GM12878 (cell line): ENCODE measurements around the gene NDST4. TPM values are rescaled to one million over a fixed set of nuclear protein-coding genes. Genes with fewer than 3 reads are reported as not detected.

ENCODE experiments used
- ATAC-seq: fragments of 200-7000 bp; cut with Tn5 transposase; 3 replicates; pipeline ENCODE4 v1.9.1; 2020; ENCODE audit warnings: mild to moderate bottlenecking, moderate library complexity
- BruUV-seq: library from RNA; stranded (reverse); fragments of 400-500 nt; replicated peaks from 2 replicates; lab custom pipeline; 2021; lab: Mats Ljungman, UMichigan
- CTCF ChIA-PET: fragments of 300-600 bp; sonication (Branson Sonifier 250); formaldehyde crosslinking; extraction: SDS; loops from one replicate; lab custom pipeline; 2021; ENCODE audit warnings: inconsistent platforms; lab: Yijun Ruan, JAX
- POLR2A ChIA-PET: fragments of 350-600 bp; formaldehyde crosslinking; extraction: SDS; loops from one replicate; lab custom pipeline; 2021; ENCODE audit warnings: inconsistent platforms; lab: Charles Lee
- RAD21 ChIA-PET: fragments of 300-600 bp; sonication (Branson Sonifier 250); formaldehyde crosslinking; loops from one replicate; lab custom pipeline; 2023; ENCODE audit warnings: antibody characterized with exemption; ENCODE audit not compliant: unreplicated experiment; lab: Charles Lee
- SMC1A ChIA-PET: fragments of 300-600 bp; sonication (Branson Sonifier 250); formaldehyde crosslinking; loops from one replicate; lab custom pipeline; 2023; ENCODE audit not compliant: unreplicated experiment, uncharacterized antibody; lab: Charles Lee
- DNase-seq: peaks from one replicate; pipeline ENCODE4 v3.0.0-alpha.2; 2011; ENCODE audit warnings: low read depth, low spot score
- FAIRE-seq: peaks from 3 replicates; lab custom pipeline; 2011; peaks lifted over from hg19 to GRCh38; lab: Jason Lieb, UNC
- H2AFZ ChIP-seq: 2 replicates; pipeline ENCODE4 v1.6.0; 2011; ENCODE audit warnings: low read depth, low read length, control low read depth; ENCODE audit not compliant: control insufficient read depth
- H3K27ac ChIP-seq: 2 replicates; pipeline ENCODE4 v1.5.1; 2011; ENCODE audit warnings: control low read depth; ENCODE audit not compliant: control insufficient read depth, insufficient read depth
- H3K27me3 ChIP-seq, 2 experiments: replicated peaks in 1 of 2; 2 replicates each; pipeline versions ENCODE4 v1.6.0 to v1.6.1; 2011; ENCODE audit warnings: low read length in 1 of 2; ENCODE audit not compliant: control insufficient read depth in 2 of 2, insufficient read depth in 2 of 2
- H3K36me3 ChIP-seq, 2 experiments: 2 replicates each; pipeline ENCODE4 v1.5.1; 2011; ENCODE audit warnings: low read length in 1 of 2; ENCODE audit not compliant: control insufficient read depth in 2 of 2, insufficient read depth in 2 of 2
- H3K4me1 ChIP-seq: 2 replicates; pipeline ENCODE4 v1.6.1; 2011; ENCODE audit warnings: mild to moderate bottlenecking, low read length, moderate library complexity, mixed read lengths; ENCODE audit not compliant: control insufficient read depth, insufficient read depth
- H3K4me2 ChIP-seq: 2 replicates; pipeline ENCODE4 v1.6.0; 2011; ENCODE audit warnings: control low read depth; ENCODE audit not compliant: control insufficient read depth, insufficient read depth
- H3K4me3 ChIP-seq: fragments of 200-600 bp; sonication (generic); 2 replicates; pipeline ENCODE4 v1.5.1; 2016
- H3K79me2 ChIP-seq: 2 replicates; pipeline ENCODE4 v1.6.0; 2011; ENCODE audit warnings: low read length; ENCODE audit not compliant: control insufficient read depth, insufficient read depth
- H3K9ac ChIP-seq: 2 replicates; pipeline ENCODE4 v1.8.0; 2011; ENCODE audit warnings: low read length, control low read depth, mixed read lengths; ENCODE audit not compliant: control insufficient read depth, insufficient read depth
- H3K9me3 ChIP-seq: replicated peaks from 3 replicates; pipeline ENCODE4 v1.5.1; 2011; ENCODE audit warnings: mild to moderate bottlenecking, low read length; ENCODE audit not compliant: control insufficient read depth, insufficient read depth
- H4K20me1 ChIP-seq: 2 replicates; pipeline ENCODE4 v1.6.0; 2011; ENCODE audit not compliant: control insufficient read depth, insufficient read depth
- BCL11A ChIP-seq: IDR thresholded peaks from 2 replicates; pipeline ENCODE4 v1.6.1; 2011; ENCODE audit warnings: low read depth, low read length
- CTCF ChIP-seq, 3 experiments: IDR thresholded peaks in 2 of 3; conservative IDR thresholded peaks in 1 of 3; 2 replicates each; pipeline ENCODE4 v1.5.1; 2011; ENCODE audit warnings: low read depth in 3 of 3, low read length in 3 of 3, mild to moderate bottlenecking in 3 of 3, control low read depth in 2 of 3, moderate library complexity in 2 of 3, inconsistent platforms in 1 of 3, mixed read lengths in 1 of 3; ENCODE audit not compliant: control insufficient read depth in 2 of 3, insufficient read depth in 1 of 3; ENCODE audit errors: extremely low read depth in 1 of 3
- CUX1 ChIP-seq: IDR thresholded peaks from 2 replicates; pipeline ENCODE4 v1.6.1; 2012; ENCODE audit warnings: improper control_type of control experiment, low read depth, low read length; ENCODE audit not compliant: insufficient replicate concordance
- HCFC1 ChIP-seq: fragments of 150-350 bp; IDR thresholded peaks from 2 replicates; pipeline ENCODE4 v1.6.1; 2014; ENCODE audit warnings: low read length
- PML ChIP-seq: IDR thresholded peaks from 2 replicates; pipeline ENCODE4 v1.6.1; 2012; ENCODE audit warnings: low read length, inconsistent platforms
- RAD21 ChIP-seq: IDR thresholded peaks from 2 replicates; pipeline ENCODE4 v1.6.1; 2011; ENCODE audit warnings: mild to moderate bottlenecking, low read depth, low read length, moderate library complexity; ENCODE audit not compliant: insufficient read depth
- REST ChIP-seq: IDR thresholded peaks from 2 replicates; pipeline ENCODE4 v1.6.1; 2012; ENCODE audit warnings: mild to moderate bottlenecking, low read depth, low read length
- SMC3 ChIP-seq: IDR thresholded peaks from 2 replicates; pipeline ENCODE4 v1.6.1; 2011; ENCODE audit warnings: low read length, improper control_type of control experiment, borderline replicate concordance
- TARDBP ChIP-seq: IDR thresholded peaks from 2 replicates; pipeline ENCODE4 v1.6.1; 2016; ENCODE audit warnings: borderline replicate concordance
- ZNF207 ChIP-seq: fragments of 450-650 bp; IDR thresholded peaks from 2 replicates; pipeline ENCODE4 v1.6.1; 2014; ENCODE audit warnings: antibody characterized with exemption, mild to moderate bottlenecking, borderline replicate concordance
- ZNF217 ChIP-seq: fragments of 450-650 bp; IDR thresholded peaks from 2 replicates; pipeline ENCODE4 v1.6.1; 2017; ENCODE audit warnings: antibody characterized with exemption, mild to moderate bottlenecking
- WGBS: methylation state at CpG from one replicate; pipeline ENCODE4 v1.1.6; 2016; ENCODE audit warnings: low lambda C conversion rate; ENCODE audit not compliant: insufficient replicate concordance, insufficient coverage; ENCODE audit errors: missing lambda C conversion rate; 5-methylcytosine and 5-hydroxymethylcytosine counted together
- in situ Hi-C: fragments of 300-500 bp; cut with MboI; formaldehyde crosslinking; loops from 9 replicates; pipeline ENCODE4 v1.14.3; 2018; ENCODE audit warnings: mixed read lengths
- intact Hi-C: fragments of 100-400 bp; cut with micrococcal nuclease; formaldehyde crosslinking; loops from one replicate; pipeline ENCODE4 v1.14.2; 2022; ENCODE audit not compliant: unreplicated experiment
- polyA plus RNA-seq, 11 experiments: library from polyadenylated mRNA; depleted of rRNA in 4 of 11; unstranded in 6 of 11; stranded (reverse) in 5 of 11; fragments of >200 nt; fragmentation: Nextera tagmentation in 4 of 11; fragmentation: Illumina TruSeq in 1 of 11; extraction: Ambion mirVana in 4 of 11; extraction: Trizol in 1 of 11; gene quantifications; 1 replicate in 1 of 11; 2 replicates in 10 of 11; pipeline versions ENCODE4 v1.2.1 to v1.2.3, GENCODE V29; 2011 to 2016; ENCODE audit warnings: inconsistent platforms in 2 of 11, missing spikeins in 2 of 11, low read depth in 1 of 11
- total RNA-seq, 4 experiments: library from RNA; depleted of rRNA in 3 of 4; stranded (reverse); fragments of >200 nt in 3 of 4; fragmentation: Illumina TruSeq in 1 of 4; extraction: Trizol in 1 of 4; gene quantifications; 2 replicates each; pipeline versions ENCODE4 v1.2.1 to v1.2.3, GENCODE V29; 2013 to 2021

The NDST4 gene
- total and polyA plus RNA-seq, 10 of the 15 experiments (the other 5 are each of a cell fraction or from before 2014, with no cell fraction given) = 0.04 to 0.11 (median 0.07) TPM; not detected in 6

- TF ChIP-seq CUX1 (no peak), PML (no peak)
Observed at GRCh38 chr4:114782415-114783214, 330.8 kb downstream of the NDST4 start (continued).

- Histone ChIP-seq H3K9me3 (no peaks in the 10 kb centered on the region), H3K79me2 (no peaks in the 10 kb centered on the region), H4K20me1 (no peaks in the 10 kb centered on the region), H2AFZ (no peak overlapping the region), H3K4me2 (no peak overlapping the region), H3K27ac (no peak overlapping the region), H3K9ac (no peak overlapping the region), H3K4me3 (no peak overlapping the region), H3K4me1 (no peaks in the 10 kb centered on the region), H3K27me3 (peaks cover 0 to 1% of the 10 kb centered on the region in 2 experiments; a peak in 1 of 4 replicates), H3K36me3 (no peaks in the 10 kb centered on the region)
- CTCF ChIA-PET = interaction anchor here (0.8 to 1.4 kb wide), 3 partner anchors 23 to 31 kb away, joined by 3 to 6 read pairs (median 3); no protein-coding TSS in a partner anchor
- no peak for DNase-seq
- peak; percentile 38; the same call in 1 of the 3 replicates for ATAC-seq
- intact Hi-C loops = no loop called here
- 78% methylated on average over 1 of the region's 1 CpG for WGBS
- SMC1A ChIA-PET = interaction anchor here (0.9 to 1.0 kb wide), 2 partner anchors 28 to 66 kb away, joined by 3 to 4 read pairs; no protein-coding TSS in a partner anchor
- POLR2A ChIA-PET = no interaction called here
- no peak for FAIRE-seq
- TF ChIP-seq ZNF217 = no peak
- TF ChIP-seq ZNF207 = no peak
- peak; percentile 66 for TF ChIP-seq RAD21
- peak; percentile 18 to 37 (median 25); a peak in 4 of 6 replicates for TF ChIP-seq CTCF (IDR thresholded peaks at IDR 0.05 in 2 of 3, conservative IDR thresholded peaks at IDR 0.05 in 1 of 3; ENCODE audit: control insufficient read depth in 2 of 3, extremely low read depth in 1 of 3, insufficient read depth in 1 of 3, low read depth in 3 of 3, low read length in 3 of 3)
- no peak for TF ChIP-seq HCFC1
- peak; percentile 27; the same call in 1 of the 2 replicates for TF ChIP-seq SMC3
- TF ChIP-seq BCL11A = no peak
- TF ChIP-seq REST = no peak
- TF ChIP-seq TARDBP = no peak
- in situ Hi-C loops = no loop called here
- RAD21 ChIA-PET = no interaction called here
- no TSS peak for BruUV-seq
Observed at GRCh38 chr4:114780205-114780604, 333.2 kb downstream of the NDST4 start.
